HL-60/S4 treated with retinoic acid at 250 ng/mL for 4 days and 3 days (cell line): ENCODE data around the gene KRT6A.

ENCODE experiments used
- in situ Hi-C: fragments of 300-500 bp; cut with MboI; formaldehyde crosslinking; loops from 2 replicates; pipeline ENCODE4 v1.7.0; 2022; ENCODE audit warnings: low sequenced_read_pairs

The KRT6A gene

GRCh38 chr12:52493172-52493571 lies at the start of gene KRT6A:
TSS of gene KRT6A (minus strand) at chr12:52493257. CDS start at chr12:52493188, 69 bp downstream.
- in situ Hi-C loops, result no loop called here

GRCh38 chr12:52542157-52542556 lies 49.1 kb upstream of the KRT6A start:
- in situ Hi-C loops, result no loop called here

- in situ Hi-C loops, result no loop called here
Measured at GRCh38 chr12:52541709-52542108, 48.7 kb upstream of the KRT6A start.

- in situ Hi-C loops, result no loop called here
Measured at GRCh38 chr12:52540531-52540930, 47.5 kb upstream of the KRT6A start.

- in situ Hi-C loops, result no loop called here
Measured at GRCh38 chr12:52539821-52540173, 46.7 kb upstream of the KRT6A start.

GRCh38 chr12:52539083-52539820 lies 46.2 kb upstream of the KRT6A start:
- in situ Hi-C loops, result no loop called here

- in situ Hi-C loops, result no loop called here
Measured at GRCh38 chr12:52537101-52537500, 44.0 kb upstream of the KRT6A start.

GRCh38 chr12:52535574-52535973 lies 42.5 kb upstream of the KRT6A start:
- in situ Hi-C loops, result no loop called here

GRCh38 chr12:52534482-52534881 lies 41.4 kb upstream of the KRT6A start:
- in situ Hi-C loops, result no loop called here

GRCh38 chr12:52533686-52534470 lies 40.8 kb upstream of the KRT6A start:
- in situ Hi-C loops, result no loop called here

GRCh38 chr12:52532636-52533035 lies 39.6 kb upstream of the KRT6A start:
- in situ Hi-C loops, result no loop called here

GRCh38 chr12:52531566-52532300 lies 38.7 kb upstream of the KRT6A start:
- in situ Hi-C loops, result no loop called here

GRCh38 chr12:52530905-52531304 lies 37.8 kb upstream of the KRT6A start:
- in situ Hi-C loops, result no loop called here

- in situ Hi-C loops, result no loop called here
Measured at GRCh38 chr12:52530366-52530765, 37.3 kb upstream of the KRT6A start.

- in situ Hi-C loops, result no loop called here
Measured at GRCh38 chr12:52529846-52530245, 36.8 kb upstream of the KRT6A start.

GRCh38 chr12:52529417-52529816 lies 36.4 kb upstream of the KRT6A start:
- in situ Hi-C loops, result no loop called here

- in situ Hi-C loops, result no loop called here
Measured at GRCh38 chr12:52528641-52529143, 35.6 kb upstream of the KRT6A start.

- in situ Hi-C loops, result no loop called here
Measured at GRCh38 chr12:52527121-52527800, 34.2 kb upstream of the KRT6A start.

GRCh38 chr12:52526511-52526951 lies 33.5 kb upstream of the KRT6A start:
- in situ Hi-C loops, result no loop called here

- in situ Hi-C loops, result no loop called here
Measured at GRCh38 chr12:52525661-52526499, 32.8 kb upstream of the KRT6A start.
